CD4-positive, alpha-beta T cell (primary cell): ENCODE data around the gene PASD1. TPM values are rescaled to one million over a fixed set of nuclear protein-coding genes. Genes with fewer than 3 reads are reported as not detected.

ENCODE experiments used
- ATAC-seq: fragments of 200-7000 bp; cut with Tn5 transposase; one replicate; pipeline ENCODE4 v1.10.0; 2022; ENCODE audit warnings: mild to moderate bottlenecking; ENCODE audit not compliant: poor library complexity
- CTCF ChIA-PET: fragments of 350-600 bp; sonication (Branson Sonifier 250); formaldehyde crosslinking; loops from one replicate; lab custom pipeline; 2021; ENCODE audit warnings: antibody characterized with exemption, inconsistent platforms; lab: Charles Lee
- POLR2A ChIA-PET: fragments of 350-600 bp; sonication (Branson Sonifier 250); formaldehyde crosslinking; loops from one replicate; lab custom pipeline; 2021; ENCODE audit warnings: antibody characterized with exemption, inconsistent platforms; lab: Charles Lee
- DNase-seq, 14 experiments: peaks; one replicate each; pipeline ENCODE4 v3.0.0-alpha.2; 2013 to 2020; ENCODE audit warnings: mixed read lengths in 2 of 14
- H3K27ac ChIP-seq, 2 donors: one replicate each; pipeline versions ENCODE4 v1.5.1 to v1.7.0; 2013; ENCODE audit warnings: low read length in 2 of 2, low read depth in 1 of 2, mild to moderate bottlenecking in 1 of 2
- H3K27me3 ChIP-seq, 2 experiments: 1 replicate in 1 of 2; 2 replicates in 1 of 2; pipeline versions ENCODE4 v1.6.1 to v1.7.0; 2013; ENCODE audit warnings: low read length in 2 of 2, control low read depth in 1 of 2, mild to moderate bottlenecking in 1 of 2, moderate library complexity in 1 of 2; ENCODE audit not compliant: insufficient read depth in 2 of 2, control insufficient read depth in 1 of 2
- H3K36me3 ChIP-seq: one replicate; pipeline ENCODE4 v1.6.1; 2013; ENCODE audit warnings: low read length, control low read depth; ENCODE audit not compliant: insufficient read depth
- H3K4me1 ChIP-seq: one replicate; pipeline ENCODE4 v1.6.1; 2013; ENCODE audit warnings: low read length, control low read depth; ENCODE audit not compliant: insufficient read depth
- H3K4me3 ChIP-seq: one replicate; pipeline ENCODE4 v1.5.1; 2013; ENCODE audit warnings: mild to moderate bottlenecking, low read length, moderate library complexity
- H3K9me3 ChIP-seq, 2 experiments: 1 replicate in 1 of 2; 2 replicates in 1 of 2; pipeline versions ENCODE4 v1.6.1 to v1.7.0; 2013; ENCODE audit warnings: low read length in 2 of 2, mild to moderate bottlenecking in 2 of 2, control low read depth in 1 of 2, moderate library complexity in 1 of 2; ENCODE audit not compliant: control insufficient read depth in 1 of 2, insufficient read depth in 1 of 2
- H3K27ac Mint-ChIP-seq: one replicate; pipeline ENCODE4 v1.8.0; 2020; ENCODE audit warnings: mixed read lengths
- H3K27me3 Mint-ChIP-seq: one replicate; pipeline ENCODE4 v1.8.0; 2021; ENCODE audit warnings: mixed read lengths
- H3K36me3 Mint-ChIP-seq: one replicate; pipeline ENCODE4 v1.8.0; 2021; ENCODE audit warnings: low read depth, mixed read lengths
- H3K4me1 Mint-ChIP-seq: one replicate; pipeline ENCODE4 v1.8.0; 2021; ENCODE audit warnings: low read depth, mixed read lengths
- H3K4me3 Mint-ChIP-seq: one replicate; pipeline ENCODE4 v1.8.0; 2020; ENCODE audit warnings: mild to moderate bottlenecking, mixed read lengths
- H3K9me3 Mint-ChIP-seq: one replicate; pipeline ENCODE4 v1.8.0; 2020; ENCODE audit warnings: mixed read lengths
- CTCF ChIP-seq: fragments of 200-600 bp; IDR thresholded peaks from one replicate; pipeline ENCODE4 v1.8.0; 2022; ENCODE audit warnings: antibody characterized with exemption, mild to moderate bottlenecking
- intact Hi-C, 2 experiments: fragments of 100-400 bp; cut with DNase I in 1 of 2; cut with micrococcal nuclease in 1 of 2; formaldehyde crosslinking; loops; one replicate each; pipeline versions ENCODE4 v1.15.1 to v1.9.0; 2023 to 2025; cut with DNase I, micrococcal nuclease
- total RNA-seq, 174 experiments: library from RNA in 2 of 174; stranded (reverse) in 2 of 174; gene quantifications; one replicate each; pipeline ENCODE4 v1.2.3 and lab custom pipeline; 2021 to 2026

PASD1 gene
- total RNA-seq, 2 experiments from 2014 or later, result not detected

DNA sequence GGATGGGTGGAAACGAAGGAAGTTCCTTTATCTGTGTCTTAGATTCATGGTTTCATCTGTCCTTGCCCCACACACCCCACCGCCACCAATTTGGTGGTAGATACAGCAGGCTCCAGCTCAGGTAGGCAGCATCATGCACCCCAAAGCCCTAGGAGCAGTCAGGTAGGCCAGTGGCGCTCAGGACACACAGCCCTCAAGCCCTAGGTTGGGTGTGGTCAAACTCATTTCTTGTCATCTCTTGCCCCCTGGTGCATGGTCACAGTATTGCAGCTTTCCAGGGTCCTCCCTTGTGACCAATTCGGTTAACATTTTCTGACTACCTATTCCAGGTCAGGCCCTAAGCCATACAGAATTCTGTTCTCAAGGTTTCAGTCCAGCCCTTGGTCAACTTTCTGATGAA lies 117.3 kb downstream of the PASD1 start:
- CTCF ChIA-PET, result interaction anchor here (1.2 kb wide), 1 partner anchor 530 kb away, joined by 10 read pairs; no protein-coding TSS in a partner anchor
- intact Hi-C loops, result loop anchor here (1.0 to 5.0 kb wide), 2 partner anchors 530 to 909 kb away; no protein-coding TSS in a partner anchor

GRCh38 chrX:151687635-151688034 lies 124.2 kb downstream of the PASD1 start:
- Histone ChIP-seq H3K36me3 (no peaks in the 10 kb centered on the region), H3K4me3 (no peak overlapping the region), H3K27ac (no peak overlapping the region), H3K9me3 (no peaks in the 10 kb centered on the region), H3K27me3 (no peaks in the 10 kb centered on the region), H3K4me1 (no peaks in the 10 kb centered on the region)
- ATAC-seq, result no peak
- Mint-ChIP-seq H3K4me1 (no peaks in the 10 kb centered on the region), H3K36me3 (no peaks in the 10 kb centered on the region), H3K27ac (no peak overlapping the region), H3K9me3 (no peaks in the 10 kb centered on the region), H3K27me3 (peaks cover under 1% of the 10 kb centered on the region), H3K4me3 (no peak overlapping the region)
- intact Hi-C loops, result no loop called here
- DNase-seq, result no peak
- no peak for TF ChIP-seq CTCF
- POLR2A ChIA-PET, result no interaction called here
- CTCF ChIA-PET, result no interaction called here

More for the DNA sequence above, 117.3 kb downstream of the PASD1 start:
- no peaks in the 10 kb centered on the region for H3K27me3 ChIP-seq
- ATAC-seq (no peak), DNase-seq (peak in 13 of 14 experiments; percentile 7 to 61 (median 35))
- H3K36me3 Mint-ChIP-seq, result no peaks in the 10 kb centered on the region
- H3K27me3 Mint-ChIP-seq, result peaks cover 9% of the 10 kb centered on the region
- no peak overlapping the region for H3K4me3 ChIP-seq
- H3K9me3 ChIP-seq, result no peaks in the 10 kb centered on the region
- H3K4me1 Mint-ChIP-seq, result no peaks in the 10 kb centered on the region
- H3K27ac Mint-ChIP-seq, result no peak overlapping the region
- TF ChIP-seq CTCF, result peak; percentile 48
- POLR2A ChIA-PET, result no interaction called here
- no peak overlapping the region for H3K4me3 Mint-ChIP-seq
- no peaks in the 10 kb centered on the region for H3K4me1 ChIP-seq
- H3K9me3 Mint-ChIP-seq, result no peaks in the 10 kb centered on the region
- no peaks in the 10 kb centered on the region for H3K36me3 ChIP-seq
- no peak overlapping the region for H3K27ac ChIP-seq

DNA sequence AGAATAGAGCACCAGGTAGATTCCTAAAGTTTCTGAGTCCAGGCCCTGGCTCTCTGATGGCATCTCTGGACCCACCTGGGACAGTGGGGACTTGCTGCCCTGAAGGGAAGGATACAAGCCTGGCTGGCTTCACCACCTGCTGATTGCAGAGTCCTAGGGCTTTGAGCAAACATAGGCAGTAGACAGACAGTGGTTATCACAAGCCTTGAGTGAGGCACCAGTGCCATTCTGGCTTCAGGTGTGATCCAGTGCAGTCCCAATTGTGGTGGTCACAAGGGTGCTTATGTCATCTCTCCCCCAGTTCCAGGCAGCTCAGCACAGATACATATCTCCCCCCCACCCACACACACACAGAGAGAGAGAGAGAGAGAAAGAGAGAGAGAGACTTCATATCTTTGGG lies 125.2 kb downstream of the PASD1 start:
- intact Hi-C loops, result no loop called here
- POLR2A ChIA-PET, result no interaction called here
- no peak for ATAC-seq
- H3K36me3 Mint-ChIP-seq, result no peaks in the 10 kb centered on the region
- Histone ChIP-seq H3K27me3 (no peaks in the 10 kb centered on the region), H3K4me3 (no peak overlapping the region), H3K9me3 (no peaks in the 10 kb centered on the region), H3K36me3 (no peaks in the 10 kb centered on the region), H3K4me1 (no peaks in the 10 kb centered on the region), H3K27ac (no peak overlapping the region)
- H3K4me3 Mint-ChIP-seq, result no peak overlapping the region
- TF ChIP-seq CTCF, result no peak
- no peak for DNase-seq
- H3K27ac Mint-ChIP-seq, result no peak overlapping the region
- CTCF ChIA-PET, result no interaction called here
- H3K4me1 Mint-ChIP-seq, result no peaks in the 10 kb centered on the region
- no peaks in the 10 kb centered on the region for H3K9me3 Mint-ChIP-seq
- H3K27me3 Mint-ChIP-seq, result peaks cover 9% of the 10 kb centered on the region
